ENCODE measurements around the gene ZBTB16.
A peak's percentile ranks its signal among the peaks of the same experiment; 100 is the strongest.

ZBTB16 gene

GRCh38 chr11:114169821-114170220 lies 110.3 kb downstream of the ZBTB16 start:
- no peak for DNase-seq

GRCh38 chr11:114170226-114170625 lies 110.7 kb downstream of the ZBTB16 start:
- no peak for DNase-seq

- no peak for DNase-seq
Measured at GRCh38 chr11:114171257-114172054, 111.9 kb downstream of the ZBTB16 start.

GRCh38 chr11:114172055-114172861 lies 112.7 kb downstream of the ZBTB16 start:
- DNase-seq = no peak

- DNase-seq = no peak
Measured at GRCh38 chr11:114172871-114173444, 113.4 kb downstream of the ZBTB16 start.

GRCh38 chr11:114173843-114174242 lies 114.3 kb downstream of the ZBTB16 start:
- no peak for DNase-seq

- no peak for DNase-seq
Measured at GRCh38 chr11:114174712-114175495, 115.4 kb downstream of the ZBTB16 start.

- no peak for DNase-seq
Measured at GRCh38 chr11:114175706-114176105, 116.2 kb downstream of the ZBTB16 start.

GRCh38 chr11:114176321-114176720 lies 116.8 kb downstream of the ZBTB16 start:
- no peak for DNase-seq

GRCh38 chr11:114178656-114179055 lies 119.1 kb downstream of the ZBTB16 start:
- no peak for DNase-seq

- DNase-seq = no peak
Measured at GRCh38 chr11:114179234-114179941, 119.9 kb downstream of the ZBTB16 start.

GRCh38 chr11:114180301-114181055 lies 121.0 kb downstream of the ZBTB16 start:
- peak in 3 of 4 experiments; percentile 25 to 49 (median 42) for DNase-seq

GRCh38 chr11:114181195-114181594 lies 121.7 kb downstream of the ZBTB16 start:
- no peak for DNase-seq

GRCh38 chr11:114181752-114182151 lies 122.2 kb downstream of the ZBTB16 start:
- no peak for DNase-seq

GRCh38 chr11:114182471-114183043 lies 123.0 kb downstream of the ZBTB16 start:
- DNase-seq = no peak

- no peak for DNase-seq
Measured at GRCh38 chr11:114183044-114183511, 123.6 kb downstream of the ZBTB16 start.

- no peak for DNase-seq
Measured at GRCh38 chr11:114185436-114185835, 125.9 kb downstream of the ZBTB16 start.

- no peak for DNase-seq
Measured at GRCh38 chr11:114187173-114187572, 127.7 kb downstream of the ZBTB16 start.

- no peak for DNase-seq
Measured at GRCh38 chr11:114188851-114189570, 129.5 kb downstream of the ZBTB16 start.

GRCh38 chr11:114190630-114191029 lies 131.1 kb downstream of the ZBTB16 start:
- no peak for DNase-seq
